ENCODE results near the gene CCDC3.

DNA sequence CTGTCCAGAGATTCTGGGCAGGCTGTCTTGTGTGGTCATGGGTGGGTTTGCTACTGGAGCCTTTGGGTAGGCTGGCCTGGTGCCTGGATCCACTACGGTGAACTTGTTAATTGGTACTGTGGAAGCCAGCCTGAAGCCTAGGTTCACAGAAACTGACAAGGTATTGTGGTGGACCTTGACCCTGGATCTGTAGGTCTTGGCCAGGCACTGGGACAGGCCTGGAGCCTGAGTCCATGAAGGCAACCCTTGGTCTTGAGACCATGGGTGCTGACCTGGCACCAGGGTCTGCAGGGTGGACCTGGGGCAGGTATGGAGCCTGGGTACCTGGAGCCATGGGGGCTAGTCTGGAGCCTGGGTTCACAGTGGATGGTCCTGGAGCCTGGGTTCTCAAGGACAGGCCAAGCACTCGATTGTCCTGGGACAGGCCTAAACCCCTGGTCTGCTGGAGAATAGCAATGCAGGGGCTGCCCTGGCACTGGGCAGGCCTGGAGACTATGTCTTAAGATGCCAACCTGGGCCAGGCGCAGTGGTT lies 85.8 kb downstream of the CCDC3 start:
- no peak for TF ChIP-seq POLR2A (IDR thresholded peaks at IDR 0.05)
- TF ChIP-seq, protein P1, sequence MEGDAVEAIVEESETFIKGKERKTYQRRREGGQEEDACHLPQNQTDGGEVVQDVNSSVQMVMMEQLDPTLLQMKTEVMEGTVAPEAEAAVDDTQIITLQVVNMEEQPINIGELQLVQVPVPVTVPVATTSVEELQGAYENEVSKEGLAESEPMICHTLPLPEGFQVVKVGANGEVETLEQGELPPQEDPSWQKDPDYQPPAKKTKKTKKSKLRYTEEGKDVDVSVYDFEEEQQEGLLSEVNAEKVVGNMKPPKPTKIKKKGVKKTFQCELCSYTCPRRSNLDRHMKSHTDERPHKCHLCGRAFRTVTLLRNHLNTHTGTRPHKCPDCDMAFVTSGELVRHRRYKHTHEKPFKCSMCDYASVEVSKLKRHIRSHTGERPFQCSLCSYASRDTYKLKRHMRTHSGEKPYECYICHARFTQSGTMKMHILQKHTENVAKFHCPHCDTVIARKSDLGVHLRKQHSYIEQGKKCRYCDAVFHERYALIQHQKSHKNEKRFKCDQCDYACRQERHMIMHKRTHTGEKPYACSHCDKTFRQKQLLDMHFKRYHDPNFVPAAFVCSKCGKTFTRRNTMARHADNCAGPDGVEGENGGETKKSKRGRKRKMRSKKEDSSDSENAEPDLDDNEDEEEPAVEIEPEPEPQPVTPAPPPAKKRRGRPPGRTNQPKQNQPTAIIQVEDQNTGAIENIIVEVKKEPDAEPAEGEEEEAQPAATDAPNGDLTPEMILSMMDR (IDR thresholded peaks at IDR 0.05) = no peak

Measured in uterus (tissue), 2 donors.